Glutamatergic neuron (in vitro differentiated cells): ENCODE data around the gene GTF2IRD1. TPM values are rescaled to one million over a fixed set of nuclear protein-coding genes. Genes with fewer than 3 reads are reported as not detected.
"Not testable (repeated sequence)": the region's sequence is repeated elsewhere in the genome, so short reads cannot be mapped to it uniquely, and the experiment has no call there.

Experiments used
- DNase-seq: peaks from one replicate; pipeline ENCODE4 v3.0.0; 2022
- H3K27ac Mint-ChIP-seq: one replicate; pipeline ENCODE4 v1.8.0; 2020; ENCODE audit warnings: mild to moderate bottlenecking, mixed read lengths, inconsistent platforms; ENCODE audit not compliant: unreplicated experiment
- H3K27me3 Mint-ChIP-seq: one replicate; pipeline ENCODE4 v1.8.0; 2020; ENCODE audit warnings: mild to moderate bottlenecking, moderate library complexity, mixed read lengths, inconsistent platforms; ENCODE audit not compliant: unreplicated experiment
- H3K36me3 Mint-ChIP-seq: one replicate; pipeline ENCODE4 v1.8.0; 2020; ENCODE audit warnings: mild to moderate bottlenecking, mixed read lengths, inconsistent platforms; ENCODE audit not compliant: unreplicated experiment
- H3K4me1 Mint-ChIP-seq: one replicate; pipeline ENCODE4 v1.8.0; 2020; ENCODE audit warnings: mild to moderate bottlenecking, low read depth, mixed read lengths, inconsistent platforms; ENCODE audit not compliant: unreplicated experiment
- H3K4me3 Mint-ChIP-seq: one replicate; pipeline ENCODE4 v1.8.0; 2020; ENCODE audit warnings: mild to moderate bottlenecking, mixed read lengths, inconsistent platforms; ENCODE audit not compliant: unreplicated experiment
- H3K9me3 Mint-ChIP-seq: one replicate; pipeline ENCODE4 v1.8.0; 2020; ENCODE audit warnings: mild to moderate bottlenecking, moderate library complexity, mixed read lengths, inconsistent platforms; ENCODE audit not compliant: unreplicated experiment
- CTCF ChIP-seq: fragments of 200-600 bp; sonication (generic); IDR thresholded peaks from one replicate; pipeline ENCODE4 v1.5.0; 2021; ENCODE audit not compliant: partially characterized antibody, unreplicated experiment
- total RNA-seq: library from RNA; stranded (reverse); fragmentation: NEBNext Ultra II Directional; extraction: Animal tissue kit (Norgen Biotek cat#: 25700); gene quantifications from one replicate; pipeline ENCODE4 v1.2.1, GENCODE V29; 2021; ENCODE audit not compliant: unreplicated experiment

The GTF2IRD1 gene
- total RNA-seq, 1 donor from 2014 or later = 59.4 TPM

GRCh38 chr7:74632505-74632904, 178.8 kb downstream of the GTF2IRD1 start:
- H3K9me3 Mint-ChIP-seq = no peaks in the 10 kb centered on the region
- H3K36me3 Mint-ChIP-seq = no peaks in the 10 kb centered on the region
- peaks cover 9% of the 10 kb centered on the region for H3K4me1 Mint-ChIP-seq
- H3K27me3 Mint-ChIP-seq = peaks cover 2% of the 10 kb centered on the region
- DNase-seq = no peak
- H3K4me3 Mint-ChIP-seq = no peak overlapping the region
- no peak for TF ChIP-seq CTCF
- H3K27ac Mint-ChIP-seq = no peak overlapping the region

- H3K4me1 Mint-ChIP-seq = peaks cover 3% of the 10 kb centered on the region
- no peak for DNase-seq
- no peak for TF ChIP-seq CTCF
- no peak overlapping the region for H3K27ac Mint-ChIP-seq
- H3K27me3 Mint-ChIP-seq = peaks cover 2% of the 10 kb centered on the region
- H3K36me3 Mint-ChIP-seq = no peaks in the 10 kb centered on the region
- H3K9me3 Mint-ChIP-seq = no peaks in the 10 kb centered on the region
- H3K4me3 Mint-ChIP-seq = no peak overlapping the region
Observed at GRCh38 chr7:74633451-74633921, 179.8 kb downstream of the GTF2IRD1 start.

- no peak for DNase-seq
- Mint-ChIP-seq H3K4me1 (no peaks in the 10 kb centered on the region), H3K4me3 (no peak overlapping the region), H3K9me3 (no peaks in the 10 kb centered on the region), H3K27ac (no peak overlapping the region), H3K36me3 (no peaks in the 10 kb centered on the region), H3K27me3 (no peaks in the 10 kb centered on the region)
- TF ChIP-seq CTCF = no peak
Observed at GRCh38 chr7:74637745-74638144, 184.0 kb downstream of the GTF2IRD1 start.

- H3K27ac Mint-ChIP-seq, DNase-seq, H3K36me3 Mint-ChIP-seq, H3K27me3 Mint-ChIP-seq, H3K9me3 Mint-ChIP-seq: not testable (repeated sequence)
- peaks cover 12% of the 10 kb centered on the region for H3K4me1 Mint-ChIP-seq
- peak overlapping the region; percentile 15 for H3K4me3 Mint-ChIP-seq
Observed at GRCh38 chr7:74650055-74650454, 196.3 kb downstream of the GTF2IRD1 start.

- DNase-seq, H3K9me3 Mint-ChIP-seq, H3K27ac Mint-ChIP-seq, H3K4me3 Mint-ChIP-seq, H3K36me3 Mint-ChIP-seq, H3K27me3 Mint-ChIP-seq: not testable (repeated sequence)
- H3K4me1 Mint-ChIP-seq = peaks cover 14% of the 10 kb centered on the region
Observed at GRCh38 chr7:74650493-74651132, 196.9 kb downstream of the GTF2IRD1 start.

- not testable (repeated sequence) for H3K9me3 Mint-ChIP-seq, H3K4me3 Mint-ChIP-seq, H3K27ac Mint-ChIP-seq, DNase-seq, H3K27me3 Mint-ChIP-seq, H3K36me3 Mint-ChIP-seq
- peaks cover 17% of the 10 kb centered on the region for H3K4me1 Mint-ChIP-seq
Observed at GRCh38 chr7:74651133-74651504, 197.4 kb downstream of the GTF2IRD1 start.

Other genes starting within 250 kb of the GTF2IRD1 start
- gene LAT2, start 243.9 kb upstream of the GTF2IRD1 start, total RNA-seq = 1.5 TPM
- 16.8 TPM for gene RFC2, start 199.5 kb upstream of the GTF2IRD1 start, total RNA-seq
- gene CLIP2, start 164.5 kb upstream of the GTF2IRD1 start, total RNA-seq = 96.1 TPM
- 391 TPM for gene GTF2I, start 203.8 kb downstream of the GTF2IRD1 start, total RNA-seq